Testis (tissue), 3 donors: ENCODE measurements around the gene PDCD1. TPM values are rescaled to one million over a fixed set of nuclear protein-coding genes. Genes with fewer than 3 reads are reported as not detected.

ENCODE experiments used
- DNase-seq: peaks from one replicate; pipeline ENCODE4 v3.0.0-alpha.2; 2019
- H3K27ac ChIP-seq, 2 donors: fragments of 200-600 bp; sonication (generic); one replicate each; pipeline ENCODE4 v1.5.1; 2019
- H3K27me3 ChIP-seq: fragments of 200-600 bp; sonication (generic); one replicate; pipeline ENCODE4 v1.5.1; 2019
- H3K36me3 ChIP-seq: fragments of 200-600 bp; sonication (generic); one replicate; pipeline ENCODE4 v1.5.1; 2017; ENCODE audit warnings: low read depth; ENCODE audit errors: missing control alignments
- H3K4me1 ChIP-seq: fragments of 200-600 bp; sonication (generic); one replicate; pipeline ENCODE4 v1.5.1; 2019
- H3K4me3 ChIP-seq, 2 donors: fragments of 200-600 bp; sonication (generic); one replicate each; pipeline ENCODE4 v1.5.1; 2017 to 2019
- H3K9me3 ChIP-seq: fragments of 200-600 bp; sonication (generic); one replicate; pipeline ENCODE4 v1.5.1; 2017
- POLR2A ChIP-seq: fragments of 450-650 bp; IDR thresholded peaks from one replicate; pipeline ENCODE4 v1.6.1; 2017; ENCODE audit warnings: antibody characterized with exemption, mild to moderate bottlenecking, moderate library complexity
- WGBS, 2 donors: methylation state at CpG; one replicate each; pipeline ENCODE4 v1.1.5; 2018; 5-methylcytosine and 5-hydroxymethylcytosine counted together
- intact Hi-C: fragments of 100-400 bp; cut with DNase I; formaldehyde crosslinking; loops from one replicate; pipeline ENCODE4 v1.15.1; 2023; ENCODE audit warnings: low total_unique reads
- polyA plus RNA-seq: library from polyadenylated mRNA; stranded (reverse); fragments of 350-450 nt; fragmentation: Illumina TruSeq; extraction: RNeasy Lipid Tissue Mini Kit (QIAGEN cat#74804); gene quantifications from one replicate; pipeline ENCODE4 v1.2.3, GENCODE V29; 2014; ENCODE audit warnings: low read depth, low replicate concordance; ENCODE audit not compliant: insufficient read depth
- total RNA-seq, 2 donors: library from RNA; depleted of rRNA; stranded (reverse); fragments of >200 nt; gene quantifications; one replicate each; pipeline ENCODE4 v1.2.3, GENCODE V29; 2016
- TF ChIP-seq, protein P1 (sequence below), 3 experiments: fragments of 450-650 bp in 2 of 3; fragments of 200-600 bp in 1 of 3; sonication (generic) in 1 of 3; IDR thresholded peaks; one replicate each; pipeline ENCODE4 v1.5.1; 2016 to 2019; ENCODE audit warnings: antibody characterized with exemption in 3 of 3, mild to moderate bottlenecking in 2 of 3, moderate library complexity in 1 of 3

PDCD1 gene
- total and polyA plus RNA-seq, 3 donors from 2014 or later = 0.37 to 0.47 (median 0.39) TPM

DNA sequence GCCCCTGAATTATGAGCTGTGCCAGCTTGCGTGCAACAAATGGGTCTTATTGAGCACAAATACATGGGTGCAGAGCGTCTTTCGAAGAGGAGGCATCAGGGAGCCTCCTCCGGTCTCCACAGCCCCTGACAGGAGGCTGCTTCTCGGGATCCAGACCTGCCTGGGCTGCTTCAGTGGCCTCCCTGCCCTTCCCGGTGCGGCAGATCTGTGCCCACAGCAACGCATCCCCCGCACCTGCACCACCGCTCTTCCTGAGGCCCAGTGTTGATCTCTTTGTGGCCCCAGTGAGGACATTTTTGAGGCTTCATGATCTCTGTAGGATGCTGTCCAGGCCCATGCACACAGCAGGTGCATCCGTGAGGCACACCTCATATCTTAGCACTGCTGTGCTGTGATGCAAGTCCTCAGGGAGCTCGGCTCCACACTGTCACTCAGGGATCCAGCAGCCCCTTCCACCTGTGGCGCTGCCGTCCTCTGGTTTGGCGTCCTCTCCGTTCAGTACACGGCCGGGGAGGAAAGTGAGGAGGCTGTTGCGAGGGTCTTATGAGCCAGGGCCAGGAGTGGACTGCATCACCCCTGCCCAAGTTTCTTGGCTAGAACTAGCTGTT lies 28.2 kb upstream of the PDCD1 start:
- no peaks in the 10 kb centered on the region for H3K9me3 ChIP-seq
- TF ChIP-seq, protein P1, sequence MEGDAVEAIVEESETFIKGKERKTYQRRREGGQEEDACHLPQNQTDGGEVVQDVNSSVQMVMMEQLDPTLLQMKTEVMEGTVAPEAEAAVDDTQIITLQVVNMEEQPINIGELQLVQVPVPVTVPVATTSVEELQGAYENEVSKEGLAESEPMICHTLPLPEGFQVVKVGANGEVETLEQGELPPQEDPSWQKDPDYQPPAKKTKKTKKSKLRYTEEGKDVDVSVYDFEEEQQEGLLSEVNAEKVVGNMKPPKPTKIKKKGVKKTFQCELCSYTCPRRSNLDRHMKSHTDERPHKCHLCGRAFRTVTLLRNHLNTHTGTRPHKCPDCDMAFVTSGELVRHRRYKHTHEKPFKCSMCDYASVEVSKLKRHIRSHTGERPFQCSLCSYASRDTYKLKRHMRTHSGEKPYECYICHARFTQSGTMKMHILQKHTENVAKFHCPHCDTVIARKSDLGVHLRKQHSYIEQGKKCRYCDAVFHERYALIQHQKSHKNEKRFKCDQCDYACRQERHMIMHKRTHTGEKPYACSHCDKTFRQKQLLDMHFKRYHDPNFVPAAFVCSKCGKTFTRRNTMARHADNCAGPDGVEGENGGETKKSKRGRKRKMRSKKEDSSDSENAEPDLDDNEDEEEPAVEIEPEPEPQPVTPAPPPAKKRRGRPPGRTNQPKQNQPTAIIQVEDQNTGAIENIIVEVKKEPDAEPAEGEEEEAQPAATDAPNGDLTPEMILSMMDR (IDR thresholded peaks at IDR 0.05) = no peak
- no peak for TF ChIP-seq POLR2A
- no peak overlapping the region for H3K4me3 ChIP-seq
- DNase-seq = no peak
- H3K4me1 ChIP-seq = peaks cover 7% of the 10 kb centered on the region
- intact Hi-C loops = no loop called here
- H3K27ac ChIP-seq = no peak overlapping the region
- no peaks in the 10 kb centered on the region for H3K36me3 ChIP-seq
- H3K27me3 ChIP-seq = no peaks in the 10 kb centered on the region
- 84 to 92% methylated on average over 19 of the region's 19 CpGs for WGBS, 2 donors

DNA sequence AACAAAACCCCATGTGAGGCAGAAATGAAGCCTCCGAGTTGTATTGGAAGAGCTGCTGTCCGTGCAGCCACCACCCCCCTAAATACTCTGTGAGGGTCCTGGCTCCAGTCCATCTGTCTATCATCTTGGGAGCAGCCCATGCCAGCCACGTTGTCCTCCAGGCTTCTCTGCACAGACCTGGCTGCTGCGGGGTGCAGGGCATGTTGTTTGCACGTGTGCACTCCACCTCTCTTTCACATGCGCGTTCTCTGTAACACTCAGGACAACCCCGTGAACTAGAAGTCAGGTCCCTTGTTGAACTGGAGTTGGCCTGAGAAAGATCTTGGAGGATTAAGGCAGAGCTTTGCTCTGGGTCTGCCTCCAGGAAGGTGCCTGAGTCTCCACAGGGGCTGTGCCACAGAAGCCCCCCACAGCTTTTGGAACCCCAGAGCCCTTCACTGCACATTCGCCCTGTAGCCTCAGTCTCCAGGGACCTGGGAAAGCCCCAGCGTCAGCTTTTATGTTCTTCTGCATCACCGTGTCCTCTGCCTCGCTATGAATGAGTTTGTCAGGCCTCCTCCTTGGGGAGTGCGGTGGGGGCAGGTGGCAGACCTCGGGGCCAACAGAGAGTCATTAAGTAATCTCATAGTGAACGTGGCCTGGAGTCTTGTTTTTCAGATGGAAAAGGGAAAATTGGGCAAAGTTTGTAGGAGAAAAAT lies 27.4 kb upstream of the PDCD1 start:
- intact Hi-C loops = no loop called here
- H3K4me1 ChIP-seq = peaks cover 8% of the 10 kb centered on the region
- H3K9me3 ChIP-seq = no peaks in the 10 kb centered on the region
- H3K4me3 ChIP-seq = no peak overlapping the region
- H3K27me3 ChIP-seq = no peaks in the 10 kb centered on the region
- no peak for DNase-seq
- WGBS, 2 donors = 61 to 73% methylated on average over 15 of the region's 15 CpGs
- H3K36me3 ChIP-seq = no peaks in the 10 kb centered on the region
- no peak overlapping the region for H3K27ac ChIP-seq
- TF ChIP-seq, protein P1 (IDR thresholded peaks at IDR 0.05) = no peak
- TF ChIP-seq POLR2A = no peak

DNA sequence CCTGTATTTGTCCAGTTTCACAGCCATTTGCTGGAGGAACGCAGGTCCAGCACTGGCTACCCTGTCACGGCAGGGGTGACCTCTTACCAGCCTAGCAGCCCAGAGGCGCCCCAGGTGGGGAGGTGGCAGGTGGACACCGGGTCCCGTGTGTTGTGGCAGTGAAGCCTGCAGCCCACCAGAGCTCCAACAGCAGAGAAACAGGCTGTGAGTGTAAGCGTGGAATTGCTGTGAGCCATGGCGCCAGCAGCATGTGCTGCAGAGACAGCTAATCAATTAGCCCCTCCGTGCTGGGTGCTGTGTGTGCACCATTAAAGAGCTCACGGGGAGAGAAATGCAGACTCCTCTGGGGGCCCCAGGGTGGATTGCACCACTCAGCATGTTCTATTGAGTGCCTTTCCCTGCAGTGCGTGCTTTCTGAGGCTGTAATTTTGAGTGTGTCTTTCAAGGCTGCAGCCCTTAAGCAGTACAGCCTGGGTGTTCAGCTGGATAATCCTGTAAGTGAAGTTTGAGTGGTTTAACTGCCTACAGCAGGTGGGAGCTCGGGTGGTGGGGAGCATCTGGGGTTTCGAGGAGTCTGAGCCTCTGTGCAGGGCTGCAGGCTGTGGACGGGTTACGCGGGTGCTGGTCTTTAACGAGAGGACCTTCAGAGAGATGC lies 26.7 kb upstream of the PDCD1 start:
- TF ChIP-seq, protein P1 (IDR thresholded peaks at IDR 0.05) = no peak
- no peak for TF ChIP-seq POLR2A
- DNase-seq = no peak
- Histone ChIP-seq H3K27me3 (no peaks in the 10 kb centered on the region), H3K4me3 (no peak overlapping the region), H3K4me1 (peaks cover 8% of the 10 kb centered on the region), H3K9me3 (no peaks in the 10 kb centered on the region), H3K36me3 (no peaks in the 10 kb centered on the region), H3K27ac (no peak overlapping the region)
- intact Hi-C loops = no loop called here
- 82 to 89% methylated on average over 9 to 16 of the region's 16 CpGs for WGBS, 2 donors

DNA sequence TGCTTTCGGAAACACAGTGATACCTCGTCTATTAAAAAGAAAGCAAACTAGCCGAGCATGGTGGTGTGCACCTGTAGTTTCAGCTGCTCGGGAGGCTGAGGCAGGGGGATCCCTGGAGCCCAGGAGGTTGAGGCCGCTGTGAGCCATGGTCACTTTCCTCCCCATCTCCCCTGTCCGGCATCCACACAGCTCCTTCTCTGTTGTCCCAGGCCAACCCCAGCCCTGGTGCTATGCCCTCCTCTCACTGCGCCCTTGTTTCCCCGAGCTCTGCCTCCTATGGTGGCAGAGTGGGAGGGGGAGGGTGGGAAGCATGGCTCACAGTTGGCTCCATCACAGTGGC lies 26.2 kb upstream of the PDCD1 start:
- intact Hi-C loops = no loop called here
- Histone ChIP-seq H3K4me1 (peaks cover 8% of the 10 kb centered on the region), H3K4me3 (no peak overlapping the region), H3K9me3 (no peaks in the 10 kb centered on the region), H3K27ac (no peak overlapping the region), H3K27me3 (no peaks in the 10 kb centered on the region), H3K36me3 (no peaks in the 10 kb centered on the region)
- DNase-seq = no peak
- WGBS, 2 donors = 91 to 94% methylated on average over 8 of the region's 8 CpGs
- TF ChIP-seq, protein P1 (IDR thresholded peaks at IDR 0.05) = no peak
- TF ChIP-seq POLR2A = no peak
